ENCODE data around the gene SUSD6. TPM values are rescaled to one million over a fixed set of nuclear protein-coding genes. Genes with fewer than 3 reads are reported as not detected.
A peak's percentile ranks its signal among the peaks of the same experiment; 100 is the strongest.

The SUSD6 gene
- total RNA-seq, 1 donor from 2014 or later, result 67.1 TPM

DNA sequence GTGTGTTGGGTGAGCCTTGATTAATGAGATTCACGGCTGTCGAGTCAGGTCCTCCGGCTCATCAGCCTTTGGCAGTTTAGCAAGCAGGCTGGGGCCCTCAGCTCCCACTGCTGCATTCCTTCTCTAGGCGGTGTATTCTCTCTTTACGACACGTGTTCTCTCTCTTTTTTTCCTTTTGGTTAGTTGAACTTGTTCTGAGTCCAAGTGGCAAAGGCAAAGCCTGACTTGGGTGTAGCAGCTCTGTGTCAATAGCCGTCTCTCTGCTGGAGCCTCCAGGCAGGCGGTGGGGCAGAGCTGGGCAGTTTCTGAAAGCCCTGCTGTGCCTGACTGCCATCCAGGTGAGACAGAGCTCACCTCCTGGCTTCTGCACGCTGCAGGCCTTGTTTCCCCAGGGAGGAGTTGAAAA lies 46.6 kb downstream of the SUSD6 start:
- TF ChIP-seq, protein P1, sequence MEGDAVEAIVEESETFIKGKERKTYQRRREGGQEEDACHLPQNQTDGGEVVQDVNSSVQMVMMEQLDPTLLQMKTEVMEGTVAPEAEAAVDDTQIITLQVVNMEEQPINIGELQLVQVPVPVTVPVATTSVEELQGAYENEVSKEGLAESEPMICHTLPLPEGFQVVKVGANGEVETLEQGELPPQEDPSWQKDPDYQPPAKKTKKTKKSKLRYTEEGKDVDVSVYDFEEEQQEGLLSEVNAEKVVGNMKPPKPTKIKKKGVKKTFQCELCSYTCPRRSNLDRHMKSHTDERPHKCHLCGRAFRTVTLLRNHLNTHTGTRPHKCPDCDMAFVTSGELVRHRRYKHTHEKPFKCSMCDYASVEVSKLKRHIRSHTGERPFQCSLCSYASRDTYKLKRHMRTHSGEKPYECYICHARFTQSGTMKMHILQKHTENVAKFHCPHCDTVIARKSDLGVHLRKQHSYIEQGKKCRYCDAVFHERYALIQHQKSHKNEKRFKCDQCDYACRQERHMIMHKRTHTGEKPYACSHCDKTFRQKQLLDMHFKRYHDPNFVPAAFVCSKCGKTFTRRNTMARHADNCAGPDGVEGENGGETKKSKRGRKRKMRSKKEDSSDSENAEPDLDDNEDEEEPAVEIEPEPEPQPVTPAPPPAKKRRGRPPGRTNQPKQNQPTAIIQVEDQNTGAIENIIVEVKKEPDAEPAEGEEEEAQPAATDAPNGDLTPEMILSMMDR (IDR thresholded peaks at IDR 0.05), result no peak
- Mint-ChIP-seq H3K9me3 (no peaks in the 10 kb centered on the region), H3K4me1 (peaks cover 85% of the 10 kb centered on the region), H3K36me3 (ENCODE audit: low read depth) (peaks cover 47% of the 10 kb centered on the region), H3K4me3 (no peak overlapping the region), H3K27me3 (no peaks in the 10 kb centered on the region), H3K27ac (no peak overlapping the region)
- ChIA-PET CTCF (no interaction called here), POLR2A (interaction anchor here (1.0 kb wide), 1 partner anchor 10 kb away, joined by 4 read pairs; no protein-coding TSS in a partner anchor)
- no peak for ATAC-seq (ENCODE audit: low read depth)
- intact Hi-C loops (cut with micrococcal nuclease), result no loop called here
- DNase-seq, result no peak

DNA sequence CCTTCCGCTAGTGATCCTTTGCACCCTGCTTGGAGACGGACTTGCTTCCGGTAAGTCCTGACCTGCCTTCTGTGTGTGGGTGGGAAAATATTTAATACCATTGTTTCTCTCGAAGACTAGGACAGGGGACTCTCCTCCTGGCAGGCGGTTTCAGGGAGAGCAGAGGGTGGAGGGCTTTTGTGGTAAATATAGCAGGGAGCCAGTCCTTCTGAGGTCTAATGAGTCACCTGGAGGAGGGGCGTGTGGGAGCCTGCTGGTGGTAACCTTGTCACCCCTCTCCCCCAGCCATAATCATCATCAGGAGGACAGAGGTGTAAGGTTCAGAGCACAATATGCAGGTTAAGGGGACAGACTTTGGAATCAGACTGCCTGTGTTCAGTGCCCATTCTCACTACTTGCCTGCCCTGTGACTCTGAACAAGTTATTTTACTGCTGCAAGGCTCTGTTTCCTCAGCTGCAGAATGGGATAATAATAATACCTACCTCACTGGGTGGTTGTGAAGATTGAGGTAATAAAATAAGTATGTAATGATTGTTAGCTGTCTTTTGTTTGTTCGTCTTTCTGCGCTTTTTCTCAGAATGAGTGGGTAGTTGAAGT lies 47.4 kb downstream of the SUSD6 start:
- Mint-ChIP-seq H3K4me1 (peaks cover 85% of the 10 kb centered on the region), H3K4me3 (no peak overlapping the region), H3K27ac (peak overlapping the region; percentile 50), H3K27me3 (no peaks in the 10 kb centered on the region), H3K9me3 (no peaks in the 10 kb centered on the region), H3K36me3 (ENCODE audit: low read depth) (peaks cover 47% of the 10 kb centered on the region)
- TF ChIP-seq, protein P1 (IDR thresholded peaks at IDR 0.05), result no peak
- intact Hi-C loops (cut with micrococcal nuclease), result no loop called here
- ATAC-seq (ENCODE audit: low read depth) (no peak), DNase-seq (no peak)
- ChIA-PET CTCF (no interaction called here), POLR2A (interaction anchor here (0.8 to 1.0 kb wide), 2 partner anchors 9 kb away, joined by 4 read pairs; no protein-coding TSS in a partner anchor)

DNA sequence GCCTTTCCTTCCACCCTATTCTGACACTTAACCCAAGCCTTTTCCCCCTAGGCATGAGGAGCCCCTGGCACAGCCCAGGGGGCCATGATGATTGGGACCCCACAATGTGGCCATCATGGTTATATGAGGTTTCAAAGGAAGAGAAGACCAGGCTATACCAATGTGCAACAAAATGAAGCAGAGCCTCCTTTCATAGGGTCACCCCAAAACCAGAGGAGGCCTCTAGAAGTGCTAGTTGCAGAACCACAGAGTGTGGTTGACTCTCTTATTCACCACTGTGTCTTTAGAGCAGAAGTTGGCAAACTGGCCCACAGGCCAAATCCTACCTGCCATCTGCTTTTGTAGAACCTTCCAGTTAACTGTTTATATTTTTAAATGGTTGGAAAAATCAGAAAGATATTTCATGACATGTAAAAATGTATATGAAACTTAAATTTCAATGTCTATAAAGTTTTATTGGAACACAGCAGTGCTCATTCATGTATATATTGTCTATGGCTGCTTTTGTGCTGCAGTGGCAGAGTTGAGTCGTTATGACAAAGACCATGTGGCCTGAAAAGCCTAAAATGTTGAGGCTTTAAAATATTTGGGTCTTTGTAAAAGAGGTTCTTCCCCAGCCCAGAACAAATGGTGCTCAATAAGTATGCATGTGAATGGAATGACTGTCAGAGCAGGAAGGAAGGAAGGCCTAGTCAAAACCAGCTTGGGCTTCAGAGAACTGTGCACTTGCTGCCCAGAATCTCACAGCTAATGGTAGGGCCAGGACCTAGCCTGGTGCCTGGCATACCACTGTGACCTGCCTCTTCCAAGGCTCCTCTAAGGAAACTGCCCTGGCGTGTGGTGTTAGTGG lies 49.2 kb downstream of the SUSD6 start:
- no peak overlapping the region for H3K4me3 Mint-ChIP-seq
- H3K27ac Mint-ChIP-seq, result peak overlapping the region; percentile 46
- ATAC-seq (ENCODE audit: low read depth) (no peak), DNase-seq (no peak)
- TF ChIP-seq, protein P1 (IDR thresholded peaks at IDR 0.05), result no peak
- peaks cover 88% of the 10 kb centered on the region for H3K4me1 Mint-ChIP-seq
- H3K9me3 Mint-ChIP-seq, result no peaks in the 10 kb centered on the region
- no peaks in the 10 kb centered on the region for H3K27me3 Mint-ChIP-seq
- POLR2A ChIA-PET, result interaction anchor here (0.8 to 1.6 kb wide), 2 partner anchors 11 to 12 kb away, joined by 3 to 4 read pairs; no protein-coding TSS in a partner anchor
- CTCF ChIA-PET, result no interaction called here
- H3K36me3 Mint-ChIP-seq (ENCODE audit: low read depth), result peaks cover 44% of the 10 kb centered on the region
- intact Hi-C loops (cut with micrococcal nuclease), result no loop called here

DNA sequence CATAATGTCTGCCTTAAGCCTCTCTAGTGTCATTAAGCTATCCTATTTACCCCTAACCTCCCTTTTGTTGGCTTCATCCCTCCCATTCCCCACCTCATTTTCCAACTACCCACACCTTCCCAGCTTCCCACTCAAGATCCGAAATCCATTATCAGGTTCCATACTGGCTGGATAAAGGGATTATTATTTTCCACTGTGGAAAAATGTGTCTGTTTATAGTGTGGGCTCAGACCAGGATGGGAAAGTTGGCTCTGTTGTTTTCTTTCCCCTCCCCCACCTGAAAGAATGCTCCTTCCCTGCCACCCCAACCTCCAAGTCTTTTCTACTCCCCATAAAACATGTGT lies 49.8 kb downstream of the SUSD6 start:
- peaks cover 45% of the 10 kb centered on the region for H3K36me3 Mint-ChIP-seq (ENCODE audit: low read depth)
- CTCF ChIA-PET, result interaction anchor here (0.8 kb wide), 1 partner anchor 50 kb away, joined by 3 read pairs; the partner anchor contains the start of gene SUSD6
- H3K9me3 Mint-ChIP-seq, result no peaks in the 10 kb centered on the region
- DNase-seq (no peak), ATAC-seq (ENCODE audit: low read depth) (no peak)
- TF ChIP-seq, protein P1 (IDR thresholded peaks at IDR 0.05), result no peak
- H3K27ac Mint-ChIP-seq, result peak overlapping the region; percentile 41
- no peaks in the 10 kb centered on the region for H3K27me3 Mint-ChIP-seq
- H3K4me3 Mint-ChIP-seq, result no peak overlapping the region
- intact Hi-C loops (cut with micrococcal nuclease), result no loop called here
- POLR2A ChIA-PET, result interaction anchor here (0.8 to 1.6 kb wide), 4 partner anchors 8 to 12 kb away, joined by 3 to 4 read pairs (median 3); no protein-coding TSS in a partner anchor
- H3K4me1 Mint-ChIP-seq, result peaks cover 88% of the 10 kb centered on the region

DNA sequence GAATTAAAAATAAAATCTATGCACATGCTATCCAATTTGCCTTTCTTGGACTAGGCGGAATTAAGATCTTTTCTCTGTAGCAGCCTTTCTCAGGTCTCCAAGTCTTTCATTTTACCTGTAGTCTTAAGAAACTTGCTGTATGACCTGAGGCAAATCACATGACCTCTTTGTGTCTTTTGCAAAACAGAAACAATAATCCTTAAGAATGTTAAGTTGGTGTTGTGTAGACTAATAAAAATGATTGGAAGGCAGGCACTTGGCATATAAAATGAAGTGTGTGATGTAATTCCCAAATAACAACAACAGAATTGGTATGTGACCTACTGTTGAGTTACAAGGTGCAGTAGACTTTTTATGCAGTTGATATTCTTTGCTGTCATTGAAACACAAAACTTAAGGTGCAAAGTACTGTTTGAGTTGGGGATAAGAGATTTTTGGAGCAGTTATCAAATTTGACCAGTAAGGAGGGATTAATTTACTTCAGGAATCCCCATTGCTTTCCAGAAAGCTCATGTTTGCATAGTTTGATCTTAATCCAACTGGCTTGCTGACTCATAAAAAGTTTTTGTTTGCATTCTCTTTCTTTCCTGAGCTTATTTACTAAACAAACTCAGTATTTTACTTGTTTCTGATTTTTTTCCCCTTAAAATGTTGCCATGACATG lies 51.4 kb downstream of the SUSD6 start:
- peak overlapping the region; percentile 80 for H3K27ac Mint-ChIP-seq
- intact Hi-C loops (cut with micrococcal nuclease), result loop anchor here (1.0 kb wide), 1 partner anchor 9 kb away; no protein-coding TSS in a partner anchor
- no peak overlapping the region for H3K4me3 Mint-ChIP-seq
- POLR2A ChIA-PET, result no interaction called here
- ATAC-seq (ENCODE audit: low read depth) (no peak), DNase-seq (no peak)
- peaks cover 49% of the 10 kb centered on the region for H3K36me3 Mint-ChIP-seq (ENCODE audit: low read depth)
- H3K27me3 Mint-ChIP-seq, result no peaks in the 10 kb centered on the region
- CTCF ChIA-PET, result no interaction called here
- H3K4me1 Mint-ChIP-seq, result peaks cover 89% of the 10 kb centered on the region
- H3K9me3 Mint-ChIP-seq, result no peaks in the 10 kb centered on the region
- TF ChIP-seq, protein P1 (IDR thresholded peaks at IDR 0.05), result no peak
